OCI-LY3 (cell line): ENCODE measurements around the gene RUSC1.

Experiments
- H2AFZ ChIP-seq: fragments of 200-600, 300-600 bp; shearing (Covaris generic); 2 replicates; pipeline ENCODE4 v1.6.0; 2014; ENCODE audit warnings: antibody characterized with exemption, low read depth, low read length
- H3K27ac ChIP-seq: fragments of 200-600, 300-600 bp; sonication (generic); 2 replicates; pipeline ENCODE4 v1.5.1; 2014; ENCODE audit warnings: mild to moderate bottlenecking, low read length, moderate library complexity, mixed read lengths
- H3K27me3 ChIP-seq: fragments of 200-600, 300-600 bp; sonication (generic); 2 replicates; pipeline ENCODE4 v1.6.1; 2014; ENCODE audit warnings: low read depth, low read length, mixed read lengths
- H3K36me3 ChIP-seq: fragments of 200-600, 300-600 bp; sonication (generic); replicated peaks from 2 replicates; pipeline ENCODE3; 2014; ENCODE audit warnings: low read depth, low read length, mixed read lengths
- H3K4me1 ChIP-seq: fragments of 300-600, 200-600 bp; sonication (generic); 2 replicates; pipeline ENCODE4 v1.6.1; 2014; ENCODE audit warnings: low read length, mixed read lengths
- H3K4me2 ChIP-seq: fragments of 200-600, 300-600 bp; sonication (generic); 2 replicates; pipeline ENCODE4 v1.6.1; 2014; ENCODE audit warnings: low read length, mixed read lengths
- H3K4me3 ChIP-seq: fragments of 300-600, 200-600 bp; sonication (generic); 2 replicates; pipeline ENCODE4 v1.5.1; 2014; ENCODE audit warnings: antibody characterized with exemption, mild to moderate bottlenecking, low read length, moderate library complexity
- H3K79me2 ChIP-seq: fragments of 300-600, 200-600 bp; shearing (Covaris generic); 2 replicates; pipeline ENCODE4 v1.6.1; 2014; ENCODE audit warnings: mild to moderate bottlenecking, low read length, mixed read lengths
- H3K9ac ChIP-seq: fragments of 300-600, 200-600 bp; shearing (Covaris generic); 2 replicates; pipeline ENCODE4 v1.6.0; 2014; ENCODE audit warnings: mild to moderate bottlenecking, low read length, moderate library complexity
- H3K9me3 ChIP-seq: fragments of 200-600, 300-600 bp; shearing (Covaris generic); 2 replicates; pipeline ENCODE4 v1.6.1; 2014; ENCODE audit warnings: low read length, mixed read lengths; ENCODE audit not compliant: insufficient read depth
- H4K20me1 ChIP-seq: fragments of 200-600, 300-600 bp; sonication (generic); 2 replicates; pipeline ENCODE4 v1.6.1; 2016; ENCODE audit warnings: low read length, mixed read lengths; ENCODE audit not compliant: insufficient read depth
- EZH2phosphoT487 ChIP-seq: fragments of 200-600 bp; shearing (Covaris generic); IDR thresholded peaks from 2 replicates; pipeline ENCODE4 v1.6.1; 2018; ENCODE audit warnings: antibody characterized with exemption, mixed run types, low read depth
- TF ChIP-seq, protein P1 (sequence below): fragments of 200-600, 300-600 bp; sonication (generic); IDR thresholded peaks from 2 replicates; pipeline ENCODE4 v1.5.1; 2014; ENCODE audit warnings: antibody characterized with exemption, low read length, low read depth

Gene RUSC1

DNA sequence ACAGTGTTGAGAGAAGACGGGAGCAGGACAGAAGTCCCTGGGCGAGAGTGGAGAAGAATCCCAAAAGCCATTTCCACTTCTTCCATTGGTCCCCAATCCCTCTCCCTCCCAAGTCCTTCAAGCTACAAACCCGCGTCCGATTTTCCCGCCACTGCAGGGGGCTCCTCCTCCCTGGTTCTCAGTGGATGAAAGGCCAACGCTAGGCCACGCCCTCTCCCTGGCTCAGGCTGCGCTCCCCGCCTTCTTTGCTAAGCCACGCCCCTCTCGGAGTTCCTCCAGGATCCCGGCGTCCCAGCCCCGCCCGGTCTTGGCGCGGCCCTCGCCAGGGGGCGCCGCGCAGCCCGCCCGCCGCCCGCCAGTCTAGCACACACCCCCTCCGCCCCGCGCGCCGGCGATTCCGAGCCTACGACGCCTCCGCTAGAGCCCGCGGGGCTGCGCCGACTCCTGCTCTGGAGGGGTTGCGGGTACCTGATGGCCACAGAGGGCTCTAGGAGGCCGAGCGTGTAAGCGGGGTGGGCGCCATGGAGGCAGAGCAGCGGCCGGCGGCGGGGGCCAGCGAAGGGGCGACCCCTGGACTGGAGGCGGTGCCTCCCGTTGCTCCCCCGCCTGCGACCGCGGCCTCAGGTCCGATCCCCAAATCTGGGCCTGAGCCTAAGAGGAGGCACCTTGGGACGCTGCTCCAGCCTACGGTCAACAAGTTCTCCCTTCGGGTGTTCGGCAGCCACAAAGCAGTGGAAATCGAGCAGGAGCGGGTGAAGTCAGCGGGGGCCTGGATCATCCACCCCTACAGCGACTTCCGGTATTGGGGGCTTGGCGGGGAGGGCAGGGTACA lies 43.4 kb upstream of the RUSC1 start, which contains the start of gene HCN3:
TSS of gene HCN3 (plus strand) at position 394 of the 832 bp plus-strand sequence. CDS start at position 522, 128 bp downstream.
- Histone ChIP-seq H3K4me3 (peak within 1 kb of the TSS; percentile 81), H4K20me1 (peaks cover 5% of the 10 kb centered on the region; the same call in 1 of the 2 replicates), H3K4me1 (peaks cover 23% of the 10 kb centered on the region), H3K9ac (peak within 1 kb of the TSS; percentile 72), H2AFZ (peak within 1 kb of the TSS; percentile 31; the same call in 1 of the 2 replicates), H3K79me2 (peaks cover 15% of the 10 kb centered on the region), H3K4me2 (peak within 1 kb of the TSS; percentile 88), H3K36me3 (peaks cover 3% of the 10 kb centered on the region), H3K27me3 (no peaks in the 10 kb centered on the region), H3K9me3 (no peaks in the 10 kb centered on the region), H3K27ac (peak within 1 kb of the TSS; percentile 13)
- TF ChIP-seq, protein P1, sequence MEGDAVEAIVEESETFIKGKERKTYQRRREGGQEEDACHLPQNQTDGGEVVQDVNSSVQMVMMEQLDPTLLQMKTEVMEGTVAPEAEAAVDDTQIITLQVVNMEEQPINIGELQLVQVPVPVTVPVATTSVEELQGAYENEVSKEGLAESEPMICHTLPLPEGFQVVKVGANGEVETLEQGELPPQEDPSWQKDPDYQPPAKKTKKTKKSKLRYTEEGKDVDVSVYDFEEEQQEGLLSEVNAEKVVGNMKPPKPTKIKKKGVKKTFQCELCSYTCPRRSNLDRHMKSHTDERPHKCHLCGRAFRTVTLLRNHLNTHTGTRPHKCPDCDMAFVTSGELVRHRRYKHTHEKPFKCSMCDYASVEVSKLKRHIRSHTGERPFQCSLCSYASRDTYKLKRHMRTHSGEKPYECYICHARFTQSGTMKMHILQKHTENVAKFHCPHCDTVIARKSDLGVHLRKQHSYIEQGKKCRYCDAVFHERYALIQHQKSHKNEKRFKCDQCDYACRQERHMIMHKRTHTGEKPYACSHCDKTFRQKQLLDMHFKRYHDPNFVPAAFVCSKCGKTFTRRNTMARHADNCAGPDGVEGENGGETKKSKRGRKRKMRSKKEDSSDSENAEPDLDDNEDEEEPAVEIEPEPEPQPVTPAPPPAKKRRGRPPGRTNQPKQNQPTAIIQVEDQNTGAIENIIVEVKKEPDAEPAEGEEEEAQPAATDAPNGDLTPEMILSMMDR = peak; percentile 80
- TF ChIP-seq EZH2phosphoT487 = no peak

DNA sequence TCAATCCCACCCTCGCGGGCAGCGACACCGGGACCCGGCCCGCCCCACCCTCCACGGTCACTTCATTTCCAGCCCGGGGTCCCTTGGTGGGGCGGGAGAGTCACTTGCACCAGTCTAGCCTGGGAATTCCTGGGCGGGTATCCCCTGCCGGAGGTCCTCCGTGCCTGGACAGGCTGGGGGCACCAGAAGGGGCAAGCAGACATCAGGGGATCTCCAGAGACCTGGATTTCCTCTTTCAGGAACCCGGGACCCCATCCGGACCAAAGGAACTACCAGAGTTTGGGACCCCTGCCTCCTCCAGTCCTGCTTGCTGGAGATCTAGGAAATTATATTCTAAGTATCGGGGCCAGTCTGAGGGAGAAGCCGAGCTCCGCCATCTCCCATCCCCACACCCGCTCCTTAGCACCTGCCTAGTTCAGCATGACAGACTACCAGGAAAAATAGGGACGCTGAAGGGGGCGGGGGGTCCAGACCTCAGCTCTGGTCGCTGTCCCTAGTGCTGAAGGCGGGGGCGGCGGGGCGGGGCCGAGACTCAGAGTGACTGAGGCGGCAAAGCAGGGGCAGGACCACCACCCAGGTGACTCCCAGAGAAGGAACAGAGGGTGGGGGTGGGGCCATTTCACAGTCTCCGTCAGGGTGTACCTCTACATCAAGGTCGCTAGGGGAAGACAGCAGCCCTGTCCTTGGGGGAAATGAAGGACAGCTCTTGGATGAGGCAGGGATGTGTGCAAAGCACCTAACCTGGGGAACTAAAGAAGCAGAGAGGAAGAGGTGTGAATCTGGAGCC lies 42.6 kb upstream of the RUSC1 start:
- H3K36me3 ChIP-seq = peaks cover 6% of the 10 kb centered on the region
- peaks cover 20% of the 10 kb centered on the region for H3K4me1 ChIP-seq
- peaks cover 7% of the 10 kb centered on the region for H3K79me2 ChIP-seq
- peak overlapping the region; percentile 81 for H3K4me3 ChIP-seq
- H3K27me3 ChIP-seq = no peaks in the 10 kb centered on the region
- peak overlapping the region; percentile 13 for H3K27ac ChIP-seq
- H2AFZ ChIP-seq = no peak overlapping the region
- H3K4me2 ChIP-seq = peak overlapping the region; percentile 88
- TF ChIP-seq, protein P1 = peak; percentile 53
- no peak for TF ChIP-seq EZH2phosphoT487
- peak overlapping the region; percentile 72 for H3K9ac ChIP-seq
- no peaks in the 10 kb centered on the region for H4K20me1 ChIP-seq
- H3K9me3 ChIP-seq = no peaks in the 10 kb centered on the region

DNA sequence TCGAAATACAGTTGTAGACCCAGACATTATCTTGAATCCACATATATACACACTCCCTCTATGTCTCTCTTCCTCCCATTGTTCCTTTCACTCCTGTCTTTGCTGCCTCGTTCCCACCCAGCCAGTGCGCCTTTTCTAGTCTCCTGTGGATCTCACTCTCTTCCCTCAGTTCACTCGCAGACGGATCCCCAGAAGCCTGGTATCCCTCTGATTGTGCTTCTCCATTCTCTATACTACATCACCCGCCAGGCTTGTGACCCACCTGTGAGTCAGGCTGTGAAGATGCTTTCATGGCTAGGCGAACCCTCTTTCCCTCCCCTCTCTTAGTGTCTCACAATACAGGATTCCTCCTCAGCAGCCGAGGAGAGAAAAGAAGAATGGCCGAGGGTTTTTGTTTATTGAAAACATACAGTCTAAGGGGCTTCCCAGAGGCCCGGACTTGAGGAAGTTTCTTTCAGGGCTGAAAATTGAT lies 42.0 kb upstream of the RUSC1 start:
- Histone ChIP-seq H3K79me2 (peaks cover 3% of the 10 kb centered on the region; the same call in 1 of the 2 replicates), H3K4me3 (peak overlapping the region; percentile 81), H3K36me3 (peaks cover 6% of the 10 kb centered on the region), H4K20me1 (no peaks in the 10 kb centered on the region), H3K4me2 (peak overlapping the region; percentile 88), H3K9me3 (no peaks in the 10 kb centered on the region), H3K9ac (peak overlapping the region; percentile 72; the same call in 1 of the 2 replicates), H3K27ac (no peak overlapping the region), H2AFZ (no peak overlapping the region), H3K27me3 (no peaks in the 10 kb centered on the region), H3K4me1 (peaks cover 18% of the 10 kb centered on the region)
- TF ChIP-seq, protein P1 = no peak
- no peak for TF ChIP-seq EZH2phosphoT487

DNA sequence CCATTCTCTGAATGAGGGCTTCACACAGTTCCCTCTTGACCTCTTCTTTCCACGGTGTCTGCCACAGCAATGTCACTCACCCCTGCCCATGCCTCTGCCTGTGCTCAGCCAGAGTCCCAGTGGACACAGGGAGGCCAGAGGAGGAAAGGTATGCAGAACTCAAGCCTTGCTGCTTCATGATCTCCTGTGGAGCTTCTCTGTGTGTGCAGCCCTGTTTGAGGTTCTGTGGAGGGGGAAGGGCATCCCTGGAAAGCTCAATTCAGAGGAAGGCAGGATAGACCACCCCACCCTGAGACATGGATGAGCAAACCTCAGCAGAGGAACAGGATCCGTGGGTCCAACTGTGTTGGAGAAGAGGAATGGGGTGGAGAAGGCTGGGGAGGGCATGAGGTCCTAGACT lies 41.4 kb upstream of the RUSC1 start:
- Histone ChIP-seq H4K20me1 (no peaks in the 10 kb centered on the region), H3K9me3 (no peaks in the 10 kb centered on the region), H3K4me3 (no peak overlapping the region), H3K27me3 (no peaks in the 10 kb centered on the region), H3K27ac (no peak overlapping the region), H3K36me3 (peaks cover 6% of the 10 kb centered on the region), H3K79me2 (no peaks in the 10 kb centered on the region), H3K4me2 (no peak overlapping the region), H3K4me1 (peaks cover 15% of the 10 kb centered on the region), H2AFZ (no peak overlapping the region), H3K9ac (no peak overlapping the region)
- TF ChIP-seq EZH2phosphoT487 = no peak
- TF ChIP-seq, protein P1 = no peak
